Measurements from ENCODE around the gene OR14A16.

DNA sequence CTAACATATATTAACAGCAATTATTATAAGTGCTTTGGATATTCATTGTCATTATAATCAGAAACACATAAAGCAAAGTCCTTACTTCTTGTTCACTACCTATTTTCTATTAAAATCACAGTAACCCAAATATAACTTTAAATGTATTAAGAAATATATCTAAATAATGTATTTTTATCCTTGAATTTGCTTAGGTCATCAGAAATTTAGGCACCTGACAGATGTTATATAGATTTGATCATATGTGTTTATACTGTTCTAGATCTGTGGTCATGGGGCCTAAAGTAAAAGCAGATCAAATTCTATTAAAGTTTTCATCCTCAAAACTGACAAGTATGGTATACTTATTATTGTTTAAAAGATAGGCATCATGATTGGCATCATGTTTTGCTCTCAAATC, 54.3 kb downstream of the OR14A16 start:
- TF ChIP-seq, protein P1, sequence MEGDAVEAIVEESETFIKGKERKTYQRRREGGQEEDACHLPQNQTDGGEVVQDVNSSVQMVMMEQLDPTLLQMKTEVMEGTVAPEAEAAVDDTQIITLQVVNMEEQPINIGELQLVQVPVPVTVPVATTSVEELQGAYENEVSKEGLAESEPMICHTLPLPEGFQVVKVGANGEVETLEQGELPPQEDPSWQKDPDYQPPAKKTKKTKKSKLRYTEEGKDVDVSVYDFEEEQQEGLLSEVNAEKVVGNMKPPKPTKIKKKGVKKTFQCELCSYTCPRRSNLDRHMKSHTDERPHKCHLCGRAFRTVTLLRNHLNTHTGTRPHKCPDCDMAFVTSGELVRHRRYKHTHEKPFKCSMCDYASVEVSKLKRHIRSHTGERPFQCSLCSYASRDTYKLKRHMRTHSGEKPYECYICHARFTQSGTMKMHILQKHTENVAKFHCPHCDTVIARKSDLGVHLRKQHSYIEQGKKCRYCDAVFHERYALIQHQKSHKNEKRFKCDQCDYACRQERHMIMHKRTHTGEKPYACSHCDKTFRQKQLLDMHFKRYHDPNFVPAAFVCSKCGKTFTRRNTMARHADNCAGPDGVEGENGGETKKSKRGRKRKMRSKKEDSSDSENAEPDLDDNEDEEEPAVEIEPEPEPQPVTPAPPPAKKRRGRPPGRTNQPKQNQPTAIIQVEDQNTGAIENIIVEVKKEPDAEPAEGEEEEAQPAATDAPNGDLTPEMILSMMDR (IDR thresholded peaks at IDR 0.05): no peak
- TF ChIP-seq POLR2A (IDR thresholded peaks at IDR 0.05): no peak
